ENCODE results near the gene FAM162B. TPM values are rescaled to one million over a fixed set of nuclear protein-coding genes. Genes with fewer than 3 reads are reported as not detected.
A peak's percentile ranks its signal among the peaks of the same experiment; 100 is the strongest.
"Not testable (repeated sequence)": the region's sequence is repeated elsewhere in the genome, so short reads cannot be mapped to it uniquely, and the experiment has no call there.

Gene FAM162B
- total RNA-seq, 6 experiments from 2014 or later, result 4.5 to 10.9 (median 5.3) TPM

DNA sequence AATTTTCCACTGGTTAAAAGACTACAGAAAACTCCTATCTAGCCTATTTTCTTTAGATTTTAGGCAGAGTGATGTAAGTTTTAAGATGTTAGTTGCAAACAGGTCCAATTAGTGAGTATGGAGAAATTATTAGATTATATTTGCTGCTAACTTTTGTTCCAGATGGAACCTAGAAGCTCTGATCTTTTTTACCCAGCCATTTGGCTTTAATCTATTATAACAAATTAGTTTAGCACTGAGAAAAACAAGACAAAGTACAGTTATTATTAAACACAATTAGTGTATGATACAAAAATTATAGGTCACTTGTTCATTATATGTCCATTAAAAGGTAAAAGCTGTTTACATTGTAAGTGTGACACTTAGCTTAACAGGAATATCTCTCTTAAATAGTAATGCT is 2.5 kb downstream of the FAM162B start:
- Mint-ChIP-seq H3K36me3 (ENCODE audit: low read depth) (no peaks in the 10 kb centered on the region), H3K27me3 (ENCODE audit: insufficient read depth) (peaks cover 6% of the 10 kb centered on the region; the same call in 1 of the 2 replicates), H3K4me1 (ENCODE audit: low read depth) (peaks cover 38% of the 10 kb centered on the region), H3K4me3 (no peak overlapping the region), H3K27ac (no peak overlapping the region), H3K9me3 (no peaks in the 10 kb centered on the region)
- DNase-seq, result no peak
- TF ChIP-seq, protein P1, sequence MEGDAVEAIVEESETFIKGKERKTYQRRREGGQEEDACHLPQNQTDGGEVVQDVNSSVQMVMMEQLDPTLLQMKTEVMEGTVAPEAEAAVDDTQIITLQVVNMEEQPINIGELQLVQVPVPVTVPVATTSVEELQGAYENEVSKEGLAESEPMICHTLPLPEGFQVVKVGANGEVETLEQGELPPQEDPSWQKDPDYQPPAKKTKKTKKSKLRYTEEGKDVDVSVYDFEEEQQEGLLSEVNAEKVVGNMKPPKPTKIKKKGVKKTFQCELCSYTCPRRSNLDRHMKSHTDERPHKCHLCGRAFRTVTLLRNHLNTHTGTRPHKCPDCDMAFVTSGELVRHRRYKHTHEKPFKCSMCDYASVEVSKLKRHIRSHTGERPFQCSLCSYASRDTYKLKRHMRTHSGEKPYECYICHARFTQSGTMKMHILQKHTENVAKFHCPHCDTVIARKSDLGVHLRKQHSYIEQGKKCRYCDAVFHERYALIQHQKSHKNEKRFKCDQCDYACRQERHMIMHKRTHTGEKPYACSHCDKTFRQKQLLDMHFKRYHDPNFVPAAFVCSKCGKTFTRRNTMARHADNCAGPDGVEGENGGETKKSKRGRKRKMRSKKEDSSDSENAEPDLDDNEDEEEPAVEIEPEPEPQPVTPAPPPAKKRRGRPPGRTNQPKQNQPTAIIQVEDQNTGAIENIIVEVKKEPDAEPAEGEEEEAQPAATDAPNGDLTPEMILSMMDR (IDR thresholded peaks at IDR 0.05), result no peak

DNA sequence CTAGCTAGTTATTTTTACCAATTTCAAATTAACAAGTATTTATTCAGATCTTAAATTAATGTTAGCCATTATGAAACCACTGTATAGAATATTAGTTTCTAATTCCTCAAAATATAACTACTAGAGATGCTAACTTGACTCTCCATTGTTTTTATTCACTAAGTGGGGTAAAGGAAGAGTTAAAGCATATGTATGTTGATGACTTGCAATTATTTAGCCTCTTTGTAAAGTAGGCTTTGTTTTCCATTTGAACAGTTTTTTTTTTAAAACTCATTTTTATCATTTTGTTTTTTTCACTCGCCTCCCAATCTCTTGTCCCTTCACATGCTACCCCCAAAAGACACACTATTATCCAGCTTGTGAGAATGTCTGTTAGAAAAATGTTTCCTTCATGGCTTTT is 3.3 kb downstream of the FAM162B start:
- Mint-ChIP-seq H3K27ac (peak overlapping the region; percentile 47), H3K4me3 (peak overlapping the region; percentile 48; the same call in 1 of the 2 replicates), H3K27me3 (ENCODE audit: insufficient read depth) (peaks cover 6% of the 10 kb centered on the region; the same call in 1 of the 2 replicates), H3K9me3 (no peaks in the 10 kb centered on the region), H3K36me3 (ENCODE audit: low read depth) (no peaks in the 10 kb centered on the region), H3K4me1 (ENCODE audit: low read depth) (peaks cover 38% of the 10 kb centered on the region)
- no peak for DNase-seq
- TF ChIP-seq, protein P1 (IDR thresholded peaks at IDR 0.05), result no peak

DNA sequence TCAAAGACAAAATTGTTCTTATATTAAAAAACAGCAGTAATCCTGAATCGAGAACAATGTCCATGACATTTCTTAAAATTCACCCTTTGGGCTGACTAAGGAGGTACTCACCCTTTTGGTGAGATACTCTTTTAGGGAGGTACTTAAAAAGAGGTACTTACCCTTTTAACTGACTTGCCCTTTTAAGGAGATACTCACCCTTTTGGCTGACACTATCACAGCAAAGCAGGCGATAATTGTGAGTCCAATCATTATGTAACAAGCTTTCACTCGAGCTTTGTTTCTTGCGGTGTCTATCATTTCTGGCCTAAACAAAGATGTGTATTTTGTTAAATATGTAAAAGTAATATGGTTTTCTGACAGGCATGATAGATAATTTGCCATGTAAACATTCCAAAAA is 3.7 kb downstream of the FAM162B start:
- no peaks in the 10 kb centered on the region for H3K36me3 Mint-ChIP-seq (ENCODE audit: low read depth)
- H3K4me3 Mint-ChIP-seq, result peak overlapping the region; percentile 17; the same call in 1 of the 2 replicates
- H3K27ac Mint-ChIP-seq, result no peak overlapping the region
- peaks cover 6% of the 10 kb centered on the region; the same call in 1 of the 2 replicates for H3K27me3 Mint-ChIP-seq (ENCODE audit: insufficient read depth)
- TF ChIP-seq, protein P1 (IDR thresholded peaks at IDR 0.05), result no peak
- H3K9me3 Mint-ChIP-seq, result no peaks in the 10 kb centered on the region
- DNase-seq, result no peak
- peaks cover 38% of the 10 kb centered on the region for H3K4me1 Mint-ChIP-seq (ENCODE audit: low read depth)

DNA sequence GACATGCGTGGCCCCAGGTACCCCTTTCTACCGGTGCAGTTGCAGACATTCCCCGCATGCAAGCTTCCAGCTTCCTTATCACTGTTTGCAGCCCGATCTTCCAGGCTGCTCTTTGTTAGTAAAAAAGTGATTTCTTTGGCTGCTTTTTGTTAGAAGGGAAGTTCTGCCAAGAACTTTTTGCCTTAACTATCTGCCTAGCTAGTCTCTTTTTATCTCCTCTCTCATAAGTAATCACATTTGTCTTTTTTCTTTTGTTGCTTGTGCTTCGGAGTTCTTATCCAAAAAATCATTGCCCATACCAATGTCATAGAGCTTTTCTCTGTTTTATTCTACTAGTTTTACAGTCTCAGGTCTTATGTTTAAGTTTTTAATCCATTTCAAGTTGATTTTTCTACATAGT is 20.3 kb downstream of the FAM162B start:
- H3K4me1 Mint-ChIP-seq (ENCODE audit: low read depth), result no peaks in the 10 kb centered on the region
- H3K27me3 Mint-ChIP-seq (ENCODE audit: insufficient read depth), result no peaks in the 10 kb centered on the region; the same call in 1 of the 2 replicates
- H3K36me3 Mint-ChIP-seq (ENCODE audit: low read depth), result no peaks in the 10 kb centered on the region
- H3K9me3 Mint-ChIP-seq, result no peaks in the 10 kb centered on the region
- TF ChIP-seq, protein P1 (IDR thresholded peaks at IDR 0.05), result no peak
- H3K4me3 Mint-ChIP-seq, result no peak overlapping the region
- H3K27ac Mint-ChIP-seq, result no peak overlapping the region
- DNase-seq, result no peak

DNA sequence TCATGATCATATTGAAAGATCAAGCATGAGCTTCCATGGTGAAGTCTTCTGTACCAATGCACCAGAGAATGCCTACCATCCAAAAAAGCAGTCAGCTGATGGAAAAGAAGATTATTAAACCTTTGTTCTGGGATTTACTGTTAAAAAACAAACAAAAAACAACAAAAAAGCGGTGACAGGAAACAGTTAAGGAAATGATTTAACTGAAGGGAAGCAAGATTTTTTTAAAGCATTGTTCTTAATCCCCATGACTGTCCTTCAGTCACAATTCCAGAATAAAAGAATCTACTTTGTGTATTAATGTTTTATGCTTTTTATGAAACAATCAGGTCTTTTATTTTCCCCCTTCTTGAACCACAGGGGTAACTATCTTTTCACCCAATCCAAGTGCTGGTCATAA is 23.9 kb downstream of the FAM162B start:
- TF ChIP-seq, protein P1 (IDR thresholded peaks at IDR 0.05), result no peak
- no peak for DNase-seq
- Mint-ChIP-seq H3K27ac (no peak overlapping the region), H3K4me1 (ENCODE audit: low read depth) (no peaks in the 10 kb centered on the region), H3K9me3 (no peaks in the 10 kb centered on the region; the same call in 1 of the 2 replicates), H3K4me3 (no peak overlapping the region), H3K36me3 (ENCODE audit: low read depth) (peaks cover 9% of the 10 kb centered on the region), H3K27me3 (ENCODE audit: insufficient read depth) (no peaks in the 10 kb centered on the region; the same call in 1 of the 2 replicates)

DNA sequence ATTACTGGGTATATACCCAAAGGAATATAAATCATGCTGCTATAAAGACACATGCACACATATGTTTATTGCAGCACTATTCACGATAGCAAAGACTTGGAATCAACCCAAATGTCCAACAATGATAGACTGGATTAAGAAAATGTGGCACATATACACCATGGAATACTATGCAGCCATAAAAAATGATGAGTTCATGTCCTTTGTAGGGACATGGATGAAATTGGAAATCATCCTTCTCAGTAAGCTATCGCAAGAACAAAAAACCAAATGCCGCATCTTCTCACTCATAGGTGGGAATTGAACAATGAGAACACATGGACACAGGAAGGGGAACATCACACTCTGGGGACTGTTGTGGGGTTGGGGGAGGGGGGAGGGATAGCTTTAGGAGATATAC is 25.0 kb downstream of the FAM162B start:
- H3K36me3 Mint-ChIP-seq (ENCODE audit: low read depth); H3K27ac Mint-ChIP-seq; H3K4me1 Mint-ChIP-seq (ENCODE audit: low read depth); DNase-seq; H3K4me3 Mint-ChIP-seq; H3K27me3 Mint-ChIP-seq (ENCODE audit: insufficient read depth); H3K9me3 Mint-ChIP-seq: not testable (repeated sequence)

Measured in HFFc6 (cell line).